ENCODE data around the gene RAB38.

RAB38 gene

DNA sequence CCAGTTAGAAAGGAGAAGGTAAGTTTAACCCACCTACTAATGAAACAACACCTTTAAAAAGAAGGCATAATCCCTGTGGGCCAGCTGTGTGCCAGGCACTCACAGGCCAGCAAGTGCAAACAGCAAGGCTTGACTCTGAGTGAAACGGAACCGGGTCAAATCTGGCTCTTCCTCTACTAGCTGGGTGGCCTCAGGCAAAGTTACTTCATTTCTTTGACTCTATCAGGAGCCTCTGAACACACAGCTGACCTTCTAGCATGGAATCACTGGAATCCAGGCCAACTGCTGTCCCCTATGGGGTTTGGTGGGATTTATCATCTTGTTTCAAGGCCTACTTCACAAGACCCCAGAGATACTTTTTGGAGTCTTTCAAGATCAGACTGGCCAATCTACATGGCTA is 3.3 kb downstream of the RAB38 start:
- no peak for TF ChIP-seq CTCF (conservative IDR thresholded peaks at IDR 0.05; ENCODE audit: low read length)
- DNase-seq (ENCODE audit: low read depth), result no peak
- no peak overlapping the region for H3K4me3 ChIP-seq (ENCODE audit: low read length)

- no peak overlapping the region for H3K4me3 ChIP-seq (ENCODE audit: low read length)
- no peak for DNase-seq (ENCODE audit: low read depth)
- no peak for TF ChIP-seq CTCF (conservative IDR thresholded peaks at IDR 0.05; ENCODE audit: low read length)
Measured at GRCh38 chr11:88170673-88171072, 4.6 kb downstream of the RAB38 start.

- TF ChIP-seq CTCF (conservative IDR thresholded peaks at IDR 0.05; ENCODE audit: low read length), result no peak
- DNase-seq (ENCODE audit: low read depth), result no peak
- no peak overlapping the region for H3K4me3 ChIP-seq (ENCODE audit: low read length)
Measured at GRCh38 chr11:88169881-88170280, 5.4 kb downstream of the RAB38 start.

GRCh38 chr11:88169471-88169870 is 5.8 kb downstream of the RAB38 start:
- peak; percentile 48 for DNase-seq (ENCODE audit: low read depth)
- TF ChIP-seq CTCF (conservative IDR thresholded peaks at IDR 0.05; ENCODE audit: low read length), result no peak
- no peak overlapping the region for H3K4me3 ChIP-seq (ENCODE audit: low read length)

DNA sequence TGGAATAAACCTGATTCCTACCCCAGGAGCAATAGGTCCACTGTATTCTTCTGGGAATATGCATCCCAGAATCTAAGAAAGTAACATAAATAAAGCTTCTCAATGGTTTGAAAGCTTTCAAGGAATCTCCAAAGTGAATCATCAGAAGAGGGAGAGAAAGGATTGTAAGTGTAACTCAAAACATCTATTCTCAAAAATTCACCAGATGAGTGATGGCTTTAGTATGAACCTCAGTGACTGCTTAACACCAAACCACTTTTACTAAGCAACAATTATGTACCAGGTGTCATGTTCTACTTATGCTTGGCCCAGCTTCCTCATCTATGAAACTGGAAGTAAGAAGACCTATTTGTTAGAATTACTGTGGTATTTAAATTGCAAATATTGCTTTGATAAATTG is 7.4 kb downstream of the RAB38 start:
- no peak overlapping the region for H3K4me3 ChIP-seq (ENCODE audit: low read length)
- TF ChIP-seq CTCF (conservative IDR thresholded peaks at IDR 0.05; ENCODE audit: low read length), result no peak
- no peak for DNase-seq (ENCODE audit: low read depth)

DNA sequence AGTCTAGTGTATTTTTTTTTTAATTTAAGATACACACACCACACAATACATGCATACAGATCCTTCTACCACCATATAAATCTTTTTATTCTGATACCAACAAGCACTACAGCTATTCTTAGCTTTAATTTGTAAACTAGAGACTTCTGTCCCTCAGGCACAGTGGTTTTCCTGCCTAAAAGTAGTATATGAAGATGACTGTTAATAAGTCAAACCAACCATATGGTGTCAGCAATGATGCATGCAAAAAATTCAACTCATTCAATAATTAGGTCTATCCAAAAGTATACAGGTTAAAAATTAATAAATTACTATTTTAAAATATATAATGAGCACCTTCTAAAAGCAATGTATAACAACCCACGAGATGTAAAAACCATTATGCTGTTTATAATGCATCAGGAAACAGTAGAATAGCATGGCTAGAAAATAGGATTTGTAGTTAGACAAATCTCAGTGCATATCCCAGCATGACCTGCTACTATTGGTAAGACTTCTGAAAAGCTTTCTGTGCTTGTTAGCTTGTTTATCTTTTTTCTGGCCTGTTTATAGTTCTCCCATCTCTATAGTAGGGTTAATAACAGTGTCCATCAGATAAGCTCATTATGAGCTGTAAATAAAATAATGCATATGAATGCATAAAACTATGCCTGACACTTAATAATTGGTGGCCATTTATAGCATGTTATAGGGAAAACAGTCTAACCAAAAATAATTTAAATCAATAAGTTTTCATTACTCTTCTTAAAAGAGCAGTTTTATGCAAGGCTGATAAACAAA is 10.2 kb downstream of the RAB38 start:
- TF ChIP-seq CTCF (conservative IDR thresholded peaks at IDR 0.05; ENCODE audit: low read length), result no peak
- H3K4me3 ChIP-seq (ENCODE audit: low read length), result no peak overlapping the region
- no peak for DNase-seq (ENCODE audit: low read depth)

DNA sequence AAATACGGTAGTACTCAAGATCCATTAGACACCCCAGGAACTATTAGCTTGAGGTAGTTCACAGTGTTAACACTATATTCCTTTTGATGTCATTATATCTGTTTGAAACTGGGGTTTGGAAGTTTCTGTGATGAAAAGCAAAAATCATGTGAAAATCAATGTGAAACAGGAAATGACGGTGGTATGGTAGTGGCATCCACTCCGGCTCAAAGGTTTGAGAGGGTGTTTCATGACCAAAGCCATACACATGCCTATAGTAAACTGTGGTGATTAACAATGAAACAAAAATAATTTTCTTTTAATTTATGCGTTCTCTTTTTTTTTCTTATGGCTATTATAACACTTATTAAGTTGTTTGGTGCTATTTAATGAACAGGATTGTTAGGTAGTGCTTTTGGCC is 10.9 kb downstream of the RAB38 start:
- TF ChIP-seq CTCF (conservative IDR thresholded peaks at IDR 0.05; ENCODE audit: low read length), result no peak
- DNase-seq (ENCODE audit: low read depth), result no peak
- no peak overlapping the region for H3K4me3 ChIP-seq (ENCODE audit: low read length)
